ENCODE results near the gene MTMR1.

Gene MTMR1

DNA sequence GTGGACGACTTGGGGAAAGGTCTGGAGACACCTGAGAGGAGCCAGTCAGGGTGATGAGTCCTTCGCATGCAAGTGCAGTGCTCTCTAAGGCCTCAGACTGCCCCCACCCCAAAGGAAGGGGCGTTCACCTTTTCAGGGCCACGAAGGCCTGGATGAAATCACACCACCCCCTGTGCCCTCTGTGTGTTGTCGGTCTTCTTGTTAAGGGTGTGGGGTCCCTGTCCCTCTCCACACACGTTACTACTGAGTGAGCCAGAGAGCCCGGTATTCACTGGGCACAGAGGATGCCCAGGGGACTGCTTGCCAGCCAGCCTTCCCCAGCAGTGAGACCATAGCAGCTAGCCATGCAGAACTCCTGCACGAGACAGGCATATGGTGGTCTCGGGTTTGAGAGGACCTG lies 72.0 kb downstream of the MTMR1 start:
- no peak for DNase-seq (ENCODE audit: insufficient read length, low spot score)
- FAIRE-seq: no peak
- TF ChIP-seq, protein P1, sequence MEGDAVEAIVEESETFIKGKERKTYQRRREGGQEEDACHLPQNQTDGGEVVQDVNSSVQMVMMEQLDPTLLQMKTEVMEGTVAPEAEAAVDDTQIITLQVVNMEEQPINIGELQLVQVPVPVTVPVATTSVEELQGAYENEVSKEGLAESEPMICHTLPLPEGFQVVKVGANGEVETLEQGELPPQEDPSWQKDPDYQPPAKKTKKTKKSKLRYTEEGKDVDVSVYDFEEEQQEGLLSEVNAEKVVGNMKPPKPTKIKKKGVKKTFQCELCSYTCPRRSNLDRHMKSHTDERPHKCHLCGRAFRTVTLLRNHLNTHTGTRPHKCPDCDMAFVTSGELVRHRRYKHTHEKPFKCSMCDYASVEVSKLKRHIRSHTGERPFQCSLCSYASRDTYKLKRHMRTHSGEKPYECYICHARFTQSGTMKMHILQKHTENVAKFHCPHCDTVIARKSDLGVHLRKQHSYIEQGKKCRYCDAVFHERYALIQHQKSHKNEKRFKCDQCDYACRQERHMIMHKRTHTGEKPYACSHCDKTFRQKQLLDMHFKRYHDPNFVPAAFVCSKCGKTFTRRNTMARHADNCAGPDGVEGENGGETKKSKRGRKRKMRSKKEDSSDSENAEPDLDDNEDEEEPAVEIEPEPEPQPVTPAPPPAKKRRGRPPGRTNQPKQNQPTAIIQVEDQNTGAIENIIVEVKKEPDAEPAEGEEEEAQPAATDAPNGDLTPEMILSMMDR (IDR thresholded peaks at IDR 0.05; ENCODE audit: insufficient read depth, missing control alignments): no peak

DNA sequence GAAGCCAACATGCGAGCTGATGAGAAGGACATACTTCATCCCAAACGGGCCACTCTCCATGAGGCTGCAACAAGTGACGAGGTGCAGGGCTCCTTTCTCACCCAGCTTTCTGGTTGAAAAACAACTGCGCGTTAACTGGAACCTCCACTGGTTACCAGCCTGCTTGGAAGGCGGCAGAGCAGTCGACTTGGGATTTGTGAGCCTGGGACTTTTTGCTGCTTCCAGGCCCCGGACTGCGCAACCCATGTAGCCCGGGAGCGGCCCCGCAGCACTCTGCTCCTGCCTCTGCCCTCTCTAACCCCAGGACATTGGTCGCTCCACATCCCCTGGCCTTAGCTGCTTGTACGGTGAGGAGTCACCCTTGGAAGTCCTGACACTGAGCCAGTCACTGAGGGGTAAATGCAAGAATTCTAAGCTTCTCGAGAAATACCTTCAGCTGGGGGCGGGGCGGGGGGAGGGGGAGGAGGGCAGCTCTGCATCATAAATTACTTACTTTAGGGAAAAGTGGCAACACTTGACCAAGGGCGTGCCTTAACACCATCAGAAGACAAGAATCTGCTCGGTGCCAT lies 72.7 kb downstream of the MTMR1 start:
- TF ChIP-seq, protein P1 (IDR thresholded peaks at IDR 0.05; ENCODE audit: insufficient read depth, missing control alignments): no peak
- FAIRE-seq (no peak), DNase-seq (ENCODE audit: insufficient read length, low spot score) (no peak)

DNA sequence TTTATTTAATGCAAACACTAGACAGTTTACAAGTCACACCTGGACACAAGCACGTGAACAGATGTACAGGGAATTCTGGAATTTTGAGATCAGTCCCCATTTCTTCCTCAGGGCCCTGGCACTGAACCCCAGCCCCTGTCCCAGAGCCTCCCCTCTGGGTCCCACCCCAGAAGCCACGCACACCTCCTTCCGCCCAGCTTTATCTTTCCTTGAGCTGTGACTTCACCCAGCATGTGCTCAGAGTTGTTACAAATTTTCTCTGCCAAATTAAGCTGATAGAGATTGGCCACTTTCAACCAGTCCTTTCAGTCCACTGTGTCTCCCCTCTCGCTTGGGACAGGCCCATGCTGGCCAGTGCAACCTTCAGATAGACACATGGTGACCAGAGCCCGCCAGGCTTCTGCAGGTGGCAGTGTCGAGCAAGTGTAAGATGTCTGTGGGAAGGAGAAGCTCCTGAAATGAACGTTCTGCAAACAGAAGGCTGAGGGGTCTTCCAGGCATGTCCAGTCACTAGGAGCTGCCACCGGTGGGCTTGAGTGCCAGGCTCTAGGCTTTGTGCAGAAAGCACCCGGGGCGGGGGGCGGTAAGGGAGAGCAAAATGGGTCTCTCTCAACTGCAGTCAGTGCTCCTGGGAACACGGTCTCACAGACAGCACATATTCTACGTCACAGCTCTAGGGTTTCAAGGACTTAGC lies 73.3 kb downstream of the MTMR1 start:
- no peak for FAIRE-seq
- TF ChIP-seq, protein P1 (IDR thresholded peaks at IDR 0.05; ENCODE audit: insufficient read depth, missing control alignments): no peak
- no peak for DNase-seq (ENCODE audit: insufficient read length, low spot score)

DNA sequence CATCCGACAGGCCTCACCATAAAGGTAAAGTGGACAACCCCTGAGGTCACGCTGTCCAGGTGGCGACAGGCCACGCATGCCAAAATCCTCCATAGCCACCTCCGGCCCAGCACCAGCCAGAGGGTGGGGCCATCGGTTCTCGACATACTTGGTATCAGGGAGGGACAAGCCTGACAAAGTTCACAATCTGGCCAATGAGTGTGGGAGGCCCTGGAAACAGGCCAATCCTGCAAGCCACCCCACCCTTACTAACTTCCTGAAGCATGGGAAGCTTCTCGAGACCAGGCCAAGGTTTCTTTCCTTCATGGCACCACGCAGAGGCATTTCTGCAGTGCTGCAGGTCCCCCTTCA lies 73.8 kb downstream of the MTMR1 start:
- DNase-seq (ENCODE audit: insufficient read length, low spot score): no peak
- TF ChIP-seq, protein P1 (IDR thresholded peaks at IDR 0.05; ENCODE audit: insufficient read depth, missing control alignments): no peak
- FAIRE-seq: no peak

DNA sequence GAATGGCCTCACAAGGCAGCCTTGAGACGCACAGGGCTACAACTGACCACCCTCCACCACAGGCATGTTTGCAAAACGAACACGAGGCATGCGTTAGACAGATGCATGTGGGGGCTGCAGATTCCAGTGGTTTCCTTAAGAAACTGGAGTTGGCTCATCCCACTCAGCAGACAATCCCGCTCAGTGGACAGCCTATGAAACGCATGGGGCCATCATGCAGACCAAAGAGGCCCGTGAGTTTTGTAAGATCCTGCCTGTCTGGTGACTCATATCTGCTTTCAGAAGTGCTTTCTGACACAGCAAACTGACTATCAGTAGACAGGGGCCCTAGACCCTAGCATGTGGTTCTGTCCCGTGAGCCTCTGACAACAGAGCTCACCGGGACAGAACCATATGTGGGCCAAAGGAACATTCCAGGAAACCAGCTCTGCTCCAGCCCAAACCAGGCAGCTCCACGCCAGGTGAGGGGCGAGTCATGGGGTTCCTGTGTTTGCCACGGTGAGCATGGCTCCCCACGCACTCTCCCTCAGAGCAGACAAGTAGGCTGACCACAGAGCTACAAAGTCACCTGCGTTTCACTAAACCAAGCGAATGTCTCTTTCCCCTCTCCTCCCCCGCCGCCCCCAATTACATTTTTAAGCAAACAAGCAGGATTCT lies 74.4 kb downstream of the MTMR1 start:
- DNase-seq (ENCODE audit: insufficient read length, low spot score) (no peak), FAIRE-seq (no peak)
- TF ChIP-seq, protein P1 (IDR thresholded peaks at IDR 0.05; ENCODE audit: insufficient read depth, missing control alignments): no peak

DNA sequence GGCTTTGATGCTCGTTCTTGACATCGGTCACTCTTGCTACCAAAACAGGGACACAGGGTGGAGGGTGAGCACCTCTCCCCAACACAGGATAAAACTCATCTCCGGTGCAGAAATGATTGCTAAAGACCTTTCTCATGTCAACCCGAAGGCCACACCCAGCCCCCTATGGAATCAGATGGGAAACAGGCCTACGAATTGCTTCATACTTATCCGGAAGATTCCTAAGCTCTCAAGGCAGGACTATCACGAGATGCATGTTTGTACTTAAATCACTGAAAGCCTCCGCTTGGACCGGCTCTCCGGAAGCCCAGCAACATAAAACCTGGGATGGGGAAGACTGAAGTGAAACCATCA lies 74.9 kb downstream of the MTMR1 start:
- FAIRE-seq: no peak
- TF ChIP-seq, protein P1 (IDR thresholded peaks at IDR 0.05; ENCODE audit: insufficient read depth, missing control alignments): no peak
- DNase-seq (ENCODE audit: insufficient read length, low spot score): no peak

Data from D721Med (cell line).